Activated T-helper 1 cell treated with anti-CD3 and anti-CD28 coated beads, Interleukin-2, amount 50 U/mL, for 16 hours (primary cell): ENCODE measurements around the gene ADARB2.

Source experiments
- DNase-seq, 2 donors: peaks; one replicate each; pipeline ENCODE4 v3.0.0-alpha.2; 2020; ENCODE audit warnings: low read depth in 1 of 2, low spot score in 1 of 2

ADARB2 gene

GRCh38 chr10:1216574-1217236 is 520.6 kb downstream of the ADARB2 start:
- no peak for DNase-seq

DNA sequence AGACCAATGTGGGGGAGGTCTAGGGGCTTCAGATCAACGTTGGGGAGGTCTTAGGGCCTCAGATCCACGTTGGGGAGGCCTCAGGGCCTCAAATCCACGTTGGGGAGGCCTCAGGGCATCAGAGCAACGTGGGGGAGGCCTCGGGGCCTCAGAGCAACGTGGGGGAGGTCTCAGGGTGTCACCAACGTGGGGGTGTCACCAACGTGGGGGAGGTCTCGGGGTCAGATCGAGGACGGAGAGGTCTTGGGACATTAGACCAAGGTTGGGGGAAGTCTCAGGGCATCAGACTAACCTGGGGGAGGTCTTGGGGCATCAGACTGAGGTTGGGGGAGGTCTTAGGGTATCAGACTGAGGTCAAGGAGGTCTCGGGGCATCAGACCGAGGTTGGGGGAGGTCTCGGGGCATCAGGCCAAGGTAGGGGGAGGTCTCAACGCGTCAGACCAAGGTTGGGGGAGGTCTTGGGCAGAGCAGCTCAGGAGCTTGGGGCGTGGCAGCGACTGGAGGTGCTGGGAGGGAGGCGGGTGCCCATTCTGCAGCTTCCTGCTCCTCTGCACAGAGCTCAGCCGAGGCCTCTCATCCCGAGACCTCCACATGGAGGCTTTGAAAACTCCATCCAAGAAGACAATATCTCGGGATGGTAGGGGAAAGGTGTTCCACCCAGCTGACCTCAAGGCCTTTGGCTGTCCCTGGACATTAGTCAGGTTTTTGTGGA is 521.3 kb downstream of the ADARB2 start:
- no peak for DNase-seq

- no peak for DNase-seq
Observed at GRCh38 chr10:1214882-1215540, 522.3 kb downstream of the ADARB2 start.

DNA sequence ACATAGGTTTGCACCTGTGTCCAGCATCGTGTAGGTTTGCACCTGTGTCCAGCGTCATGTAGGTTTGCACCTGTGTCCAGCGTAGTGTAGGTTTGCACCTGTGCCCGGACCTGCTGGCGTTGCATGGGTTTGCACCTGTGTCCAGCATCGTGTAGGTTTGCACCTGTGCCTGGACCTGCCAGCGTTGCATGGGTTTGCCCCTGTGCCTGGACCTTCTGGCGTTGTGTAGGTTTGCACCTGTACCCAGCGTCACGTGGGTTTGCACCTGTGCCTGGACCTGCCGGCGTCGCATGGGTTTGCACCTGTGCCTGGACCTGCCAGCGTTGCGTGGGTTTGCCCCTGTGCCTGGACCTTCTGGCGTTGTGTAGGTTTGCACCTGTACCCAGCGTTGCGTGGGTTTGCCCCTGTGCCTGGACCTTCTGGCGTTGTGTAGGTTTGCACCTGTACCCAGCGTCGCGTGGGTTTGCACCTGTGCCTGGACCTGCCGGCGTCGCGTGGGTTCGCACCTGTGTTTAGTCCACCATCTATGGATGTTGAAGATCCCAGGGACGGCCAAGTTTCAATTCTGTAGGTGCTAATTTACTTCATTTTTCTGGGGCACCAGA is 523.2 kb downstream of the ADARB2 start:
- no peak for DNase-seq

DNA sequence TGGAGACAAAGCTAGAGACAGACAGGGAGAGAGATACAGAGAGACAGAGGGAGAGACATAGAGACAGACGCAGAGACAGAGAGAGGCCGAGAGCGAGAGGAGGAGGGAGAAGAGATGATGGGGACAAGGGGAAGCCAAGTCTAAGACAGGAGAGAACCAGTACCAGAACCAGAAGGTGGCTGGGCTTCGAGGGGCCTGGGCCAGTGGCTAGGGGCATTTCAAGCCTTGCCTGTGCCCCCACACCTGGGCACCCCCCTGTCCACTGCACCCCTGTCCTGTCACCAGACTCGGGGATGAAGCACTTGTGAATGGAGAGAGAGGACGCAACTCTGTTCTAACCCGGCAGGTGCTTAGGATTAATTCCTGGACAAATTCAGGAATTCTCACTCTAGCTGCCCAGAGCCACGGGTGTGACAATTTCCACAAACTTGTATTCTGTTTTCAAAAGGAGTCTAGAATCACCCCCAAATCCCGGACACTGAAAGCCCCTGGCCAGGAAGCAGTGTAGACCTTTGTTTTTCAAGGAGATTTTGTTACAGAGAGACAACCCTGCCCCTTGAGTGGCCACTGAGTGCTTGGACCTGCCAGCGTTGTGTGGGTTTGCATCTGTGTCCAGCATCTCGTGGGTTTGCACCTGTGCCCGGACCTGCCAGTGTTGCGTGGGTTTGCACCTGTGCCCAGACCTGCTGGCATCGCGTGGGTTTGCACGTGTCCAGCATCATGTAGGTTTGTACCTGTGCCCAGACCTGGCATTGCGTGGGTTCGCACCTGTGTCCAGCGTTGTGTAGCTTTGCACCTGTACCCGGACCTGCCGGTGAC is 523.9 kb downstream of the ADARB2 start:
- no peak for DNase-seq

- no peak for DNase-seq
Observed at GRCh38 chr10:1212571-1213141, 524.7 kb downstream of the ADARB2 start.

DNA sequence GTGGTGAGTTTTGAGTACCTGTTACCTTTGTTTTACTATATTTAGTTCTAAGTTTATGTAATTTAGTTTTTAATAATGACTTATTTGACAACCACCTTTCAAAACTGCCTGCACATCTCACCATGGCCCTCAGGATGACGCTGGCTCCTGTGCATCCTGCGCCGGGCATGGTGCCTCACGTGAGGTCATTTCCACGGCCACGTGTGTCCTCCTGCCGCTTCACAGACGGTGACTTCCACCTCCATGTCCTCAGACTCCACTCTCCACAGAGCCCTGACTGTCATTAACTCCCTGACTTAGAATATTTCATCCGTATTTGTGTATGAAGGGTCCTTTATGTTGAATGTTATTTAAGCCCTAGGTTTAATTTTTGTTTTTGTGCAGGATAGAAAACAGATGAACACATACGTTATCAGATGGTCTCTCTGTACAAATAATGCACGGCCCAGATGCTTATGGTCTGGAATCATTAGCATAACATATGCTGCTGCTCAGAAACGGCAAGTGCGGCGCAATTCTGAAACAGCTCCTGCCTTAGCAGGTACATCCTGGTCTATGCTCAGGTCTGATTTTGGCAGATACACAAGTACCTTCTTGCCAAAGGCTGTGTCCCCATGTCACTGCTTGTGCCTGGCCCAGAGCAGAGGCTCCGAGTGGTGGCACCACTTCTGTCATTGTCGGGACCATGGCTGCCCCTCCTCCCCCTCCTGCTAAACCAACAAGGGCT is 525.3 kb downstream of the ADARB2 start:
- DNase-seq, result no peak

GRCh38 chr10:1210667-1211066 is 526.7 kb downstream of the ADARB2 start:
- no peak for DNase-seq

DNA sequence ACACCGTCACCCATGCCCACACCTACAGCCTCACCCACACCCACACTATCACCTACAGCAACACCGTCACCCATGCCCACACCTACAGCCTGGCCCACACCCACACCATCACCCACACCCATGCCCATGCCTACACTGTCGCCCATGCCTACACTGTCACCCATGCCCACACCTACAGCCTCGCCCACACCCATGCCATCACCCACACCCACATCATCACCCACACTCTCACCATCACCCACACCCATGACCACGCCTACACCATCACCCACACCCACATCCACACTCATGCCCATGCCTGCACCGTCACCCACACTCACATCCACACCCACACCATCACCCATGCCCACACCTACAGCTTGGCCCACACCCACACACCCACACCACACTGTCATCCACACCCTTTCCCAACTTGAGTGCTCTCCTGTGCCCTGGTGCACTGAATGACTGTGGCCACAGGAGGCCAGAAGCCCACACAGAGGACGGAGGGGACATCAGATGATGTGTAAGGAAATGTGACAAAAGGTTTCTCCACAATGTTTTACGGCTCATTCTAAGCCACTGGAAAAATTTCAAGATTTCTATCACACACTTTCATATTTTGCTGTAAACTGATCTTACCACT is 527.9 kb downstream of the ADARB2 start:
- DNase-seq, result no peak

DNA sequence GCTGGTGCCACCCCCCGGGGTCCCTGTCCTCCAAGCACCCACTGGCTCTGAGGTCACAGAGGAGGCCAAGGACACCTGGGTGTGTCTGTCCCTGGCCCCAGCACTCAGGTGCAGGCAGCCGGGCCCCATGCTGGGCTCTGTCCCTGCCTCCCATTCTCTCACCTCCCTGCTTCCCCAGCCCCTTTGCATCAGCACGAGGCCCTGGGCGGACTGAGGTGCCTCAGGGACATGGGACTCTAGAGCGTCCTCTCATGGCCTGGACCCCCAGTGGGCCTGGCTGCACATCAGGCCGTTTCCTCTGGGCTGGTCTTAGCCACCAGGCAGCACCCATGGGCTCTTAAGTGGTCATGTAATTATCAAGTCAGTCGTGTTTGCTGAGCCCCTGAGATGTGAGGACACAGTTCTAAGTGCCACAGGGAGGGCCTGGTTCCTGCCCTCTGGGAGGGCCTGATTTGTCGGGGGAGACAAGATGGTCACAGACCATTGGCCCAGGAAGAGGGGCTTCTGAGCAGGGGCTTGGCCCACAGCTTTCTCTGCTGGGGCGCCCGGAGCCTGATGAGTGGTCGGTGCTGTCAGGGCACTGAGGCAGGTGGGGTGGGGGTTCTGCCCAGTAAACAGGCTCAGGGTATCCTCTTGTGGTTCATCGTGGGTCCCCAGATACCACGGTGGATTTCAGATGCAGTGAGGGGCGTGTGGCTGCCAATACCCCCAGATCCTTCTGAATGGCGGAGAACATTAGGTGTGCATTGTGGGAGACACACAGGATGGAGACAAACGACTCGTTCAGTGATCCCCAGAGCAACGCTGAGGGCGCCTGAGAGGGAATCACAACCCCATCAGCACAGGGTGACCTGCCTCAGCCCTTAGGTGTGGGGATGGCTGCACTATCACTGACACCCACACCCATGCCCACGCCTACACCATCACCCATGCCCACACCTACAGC is 528.7 kb downstream of the ADARB2 start:
- DNase-seq, result no peak

- DNase-seq, result no peak
Observed at GRCh38 chr10:1206601-1207000, 530.7 kb downstream of the ADARB2 start.

GRCh38 chr10:1206101-1206500 is 531.2 kb downstream of the ADARB2 start:
- no peak for DNase-seq

- no peak for DNase-seq
Observed at GRCh38 chr10:1205450-1206030, 531.8 kb downstream of the ADARB2 start.

DNA sequence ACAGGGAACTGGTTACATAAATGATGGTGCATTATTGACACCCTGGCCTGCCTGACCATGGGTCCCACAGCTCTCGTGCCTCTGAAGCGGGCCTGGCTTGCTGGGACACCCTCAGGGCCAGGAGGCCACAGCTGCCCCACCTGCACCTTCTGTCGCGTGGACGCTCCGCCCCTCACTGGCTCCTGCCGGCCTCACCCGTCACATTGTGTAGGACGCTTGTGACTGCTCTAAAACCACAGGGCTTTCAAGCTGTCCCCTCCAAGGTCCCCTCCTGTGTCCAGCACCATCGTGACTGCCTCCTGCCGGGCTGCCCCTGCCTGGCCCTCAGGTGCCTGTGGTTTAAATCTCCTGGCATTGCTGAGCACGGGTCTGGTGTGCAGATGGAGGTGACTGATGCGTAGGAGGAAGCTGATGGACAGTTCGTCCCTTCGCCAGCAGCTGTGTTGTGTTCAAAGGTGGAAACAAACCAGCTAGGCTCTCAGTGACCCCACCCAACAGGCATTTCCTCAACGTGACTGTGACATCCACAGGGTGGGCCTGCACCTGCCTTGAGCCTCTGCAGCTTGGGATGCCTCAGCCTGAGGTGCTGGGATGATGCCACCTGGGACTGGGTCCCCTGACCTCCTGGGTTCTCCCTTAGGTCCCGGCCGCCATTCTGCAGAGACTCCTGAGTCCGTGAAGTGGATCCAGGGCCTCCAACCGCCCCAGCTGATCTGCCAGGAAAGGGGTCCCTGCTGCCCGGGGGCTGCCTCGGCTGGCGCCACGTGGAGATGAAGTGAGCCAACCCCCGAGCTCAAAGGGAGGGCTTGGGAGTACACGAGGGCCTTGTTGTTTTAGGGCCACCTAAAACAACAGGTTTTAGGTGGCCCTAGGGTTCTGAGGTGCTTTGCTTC is 532.6 kb downstream of the ADARB2 start:
- no peak for DNase-seq

- no peak for DNase-seq
Observed at GRCh38 chr10:1203704-1204103, 533.6 kb downstream of the ADARB2 start.

DNA sequence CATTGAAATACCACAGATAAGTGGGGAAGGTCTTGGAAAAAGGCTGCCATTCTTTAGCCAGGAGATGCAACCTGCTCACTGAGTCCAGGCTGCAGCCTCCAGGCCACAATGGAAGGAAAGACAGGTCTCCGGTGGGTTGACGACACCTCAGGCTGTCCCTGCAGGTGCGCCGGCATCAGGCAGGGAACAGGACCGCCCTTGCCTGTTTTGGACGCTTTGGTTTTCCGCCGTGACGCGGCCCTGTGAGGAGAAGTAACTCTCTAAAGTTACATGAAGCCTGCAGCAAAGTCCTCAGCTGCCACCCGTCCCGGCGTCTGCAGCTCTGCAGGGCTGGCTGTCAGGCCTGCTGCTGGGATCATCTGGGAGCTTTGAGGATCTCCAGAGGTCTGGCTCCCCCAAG is 534.1 kb downstream of the ADARB2 start:
- no peak for DNase-seq

GRCh38 chr10:1202343-1202742 is 535.0 kb downstream of the ADARB2 start:
- no peak for DNase-seq
